Left lung (tissue), 10 donors: ENCODE measurements around the gene BCAT1. TPM values are rescaled to one million over a fixed set of nuclear protein-coding genes. Genes with fewer than 3 reads are reported as not detected.
"Not testable (repeated sequence)": the region's sequence is repeated elsewhere in the genome, so short reads cannot be mapped to it uniquely, and the experiment has no call there.

Experiments
- ATAC-seq: fragments of 200-7000 bp; cut with Tn5 transposase; one replicate; pipeline ENCODE4 v1.9.1; 2020; ENCODE audit warnings: moderate library complexity
- DNase-seq, 4 donors: peaks; one replicate each; pipeline ENCODE4 v3.0.0-alpha.2; 2013 to 2020
- H3K27ac ChIP-seq, 2 donors: fragments of 200-600 bp; sonication (generic) in 1 of 2; one replicate each; pipeline versions ENCODE4 v1.5.0 to v1.8.0; 2020 to 2021
- H3K27me3 ChIP-seq, 2 donors: fragments of 200-600 bp; sonication (generic) in 1 of 2; one replicate each; pipeline versions ENCODE4 v1.5.0 to v1.8.0; 2020 to 2021
- H3K36me3 ChIP-seq, 2 donors: fragments of 200-600 bp; sonication (generic) in 1 of 2; one replicate each; pipeline versions ENCODE4 v1.5.0 to v1.8.0; 2020 to 2021
- H3K4me1 ChIP-seq, 2 donors: fragments of 200-600 bp; one replicate each; pipeline ENCODE4 v1.8.0; 2021
- H3K4me3 ChIP-seq, 2 donors: fragments of 200-600 bp; sonication (generic) in 1 of 2; one replicate each; pipeline versions ENCODE4 v1.5.0 to v1.8.0; 2020 to 2021; ENCODE audit warnings: mild to moderate bottlenecking in 1 of 2
- H3K9me3 ChIP-seq, 2 donors: fragments of 200-600 bp; sonication (generic) in 1 of 2; one replicate each; pipeline versions ENCODE4 v1.5.0 to v1.8.0; 2020 to 2021
- intact Hi-C, 2 donors: fragments of 100-400 bp; cut with DNase I; formaldehyde crosslinking; loops; one replicate each; pipeline versions ENCODE4 v1.11.2 to v1.14.2; 2022
- polyA plus RNA-seq, 6 donors: library from polyadenylated mRNA; unstranded; fragments of 120-200 nt; gene quantifications; one replicate each; pipeline ENCODE4 v1.2.1, GENCODE V29; 2013; ENCODE audit not compliant: insufficient read length in 6 of 6
- total RNA-seq, 2 donors: library from RNA; stranded (reverse); fragmentation: NEBNext Ultra II Directional; extraction: Animal tissue kit (Norgen Biotek cat#: 25700); gene quantifications; one replicate each; pipeline ENCODE4 v1.2.1, GENCODE V29; 2021
- TF ChIP-seq, protein P1 (sequence below), 2 donors: fragments of 200-600 bp; sonication (generic) in 1 of 2; IDR thresholded peaks; one replicate each; pipeline versions ENCODE4 v1.5.0 to v1.8.0; 2021; ENCODE audit warnings: antibody characterized with exemption in 2 of 2
- donor health status: DM: no; HTN: yes; CAD: no.
- donor health status: DM: no; HTN: no; CAD: no.

Gene BCAT1
- total and polyA plus RNA-seq, 8 donors = 29.3 to 131 (median 39.5) TPM

GRCh38 chr12:24964342-24964741 is 15.4 kb upstream of the BCAT1 start:
- ATAC-seq = no peak
- Histone ChIP-seq H3K27ac (no peak overlapping the region), H3K9me3 (peaks cover 0 to 12% of the 10 kb centered on the region in 2 donors), H3K4me1 (no peaks in the 10 kb centered on the region), H3K36me3 (no peaks in the 10 kb centered on the region), H3K4me3 (no peak overlapping the region), H3K27me3 (no peaks in the 10 kb centered on the region)
- DNase-seq = no peak
- intact Hi-C loops = no loop called here
- TF ChIP-seq, protein P1, sequence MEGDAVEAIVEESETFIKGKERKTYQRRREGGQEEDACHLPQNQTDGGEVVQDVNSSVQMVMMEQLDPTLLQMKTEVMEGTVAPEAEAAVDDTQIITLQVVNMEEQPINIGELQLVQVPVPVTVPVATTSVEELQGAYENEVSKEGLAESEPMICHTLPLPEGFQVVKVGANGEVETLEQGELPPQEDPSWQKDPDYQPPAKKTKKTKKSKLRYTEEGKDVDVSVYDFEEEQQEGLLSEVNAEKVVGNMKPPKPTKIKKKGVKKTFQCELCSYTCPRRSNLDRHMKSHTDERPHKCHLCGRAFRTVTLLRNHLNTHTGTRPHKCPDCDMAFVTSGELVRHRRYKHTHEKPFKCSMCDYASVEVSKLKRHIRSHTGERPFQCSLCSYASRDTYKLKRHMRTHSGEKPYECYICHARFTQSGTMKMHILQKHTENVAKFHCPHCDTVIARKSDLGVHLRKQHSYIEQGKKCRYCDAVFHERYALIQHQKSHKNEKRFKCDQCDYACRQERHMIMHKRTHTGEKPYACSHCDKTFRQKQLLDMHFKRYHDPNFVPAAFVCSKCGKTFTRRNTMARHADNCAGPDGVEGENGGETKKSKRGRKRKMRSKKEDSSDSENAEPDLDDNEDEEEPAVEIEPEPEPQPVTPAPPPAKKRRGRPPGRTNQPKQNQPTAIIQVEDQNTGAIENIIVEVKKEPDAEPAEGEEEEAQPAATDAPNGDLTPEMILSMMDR (IDR thresholded peaks at IDR 0.05) = no peak

DNA sequence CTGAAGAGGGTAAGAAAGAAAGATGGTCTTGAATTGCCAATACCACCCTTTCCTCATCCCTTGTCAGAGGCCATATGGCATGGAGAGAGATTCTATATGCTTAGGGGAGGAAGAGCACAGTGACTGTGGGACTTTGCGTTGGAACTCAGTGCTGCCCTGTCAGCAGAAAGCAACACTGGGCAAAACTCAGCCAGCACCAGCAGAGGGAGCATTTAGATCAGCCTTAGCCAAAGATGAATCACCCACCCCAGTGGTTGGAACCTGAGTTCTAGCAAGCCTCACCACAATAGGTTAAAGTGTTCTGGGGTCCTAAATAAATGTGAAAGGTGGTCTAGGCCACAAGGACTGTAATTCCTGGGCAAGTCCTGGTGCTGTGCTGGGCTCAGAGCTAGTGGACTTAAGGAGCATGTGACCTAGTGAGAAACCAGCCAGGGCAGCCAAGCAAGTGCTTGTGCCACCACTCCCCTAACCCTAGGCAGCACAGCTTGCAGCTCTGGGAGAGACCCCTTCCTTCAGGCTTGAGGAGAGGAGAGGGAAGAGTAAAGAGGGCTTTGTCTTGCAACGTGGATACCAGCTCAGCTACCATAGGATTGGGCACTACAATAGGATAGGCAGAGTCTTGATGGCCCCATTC is 11.4 kb upstream of the BCAT1 start:
- DNase-seq (no peak), ATAC-seq (peak; percentile 86)
- no peak overlapping the region for H3K27ac ChIP-seq
- intact Hi-C loops = no loop called here
- H3K4me1 ChIP-seq = no peaks in the 10 kb centered on the region
- H3K4me3 ChIP-seq = no peak overlapping the region
- H3K36me3 ChIP-seq = no peaks in the 10 kb centered on the region
- TF ChIP-seq, protein P1 (IDR thresholded peaks at IDR 0.05) = peak; percentile 28 to 50
- no peaks in the 10 kb centered on the region for H3K27me3 ChIP-seq
- peaks cover 0 to 12% of the 10 kb centered on the region in 2 donors for H3K9me3 ChIP-seq

DNA sequence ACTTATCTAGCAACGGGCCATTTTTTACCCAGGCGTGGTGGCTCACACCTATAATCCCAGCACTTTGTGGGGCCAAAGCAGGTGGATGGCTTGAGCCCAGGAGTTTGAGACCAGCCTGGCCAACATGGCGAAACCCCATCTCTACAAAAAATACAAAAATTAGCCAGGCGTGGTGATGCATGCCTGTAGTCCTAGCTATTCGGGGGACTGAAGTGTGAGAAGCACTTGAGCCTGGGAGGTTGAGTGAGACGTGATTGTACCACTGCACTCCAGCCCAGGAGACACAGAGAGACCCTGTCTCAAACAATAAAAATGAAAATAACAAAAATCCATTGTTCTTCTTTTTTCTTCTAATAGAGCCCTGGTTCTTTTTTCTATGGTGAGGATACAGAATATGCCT is 7.5 kb upstream of the BCAT1 start:
- H3K4me3 ChIP-seq, H3K36me3 ChIP-seq, DNase-seq, H3K27ac ChIP-seq, H3K9me3 ChIP-seq, H3K27me3 ChIP-seq, ATAC-seq, H3K4me1 ChIP-seq, intact Hi-C loops: not testable (repeated sequence)

- Histone ChIP-seq H3K4me3 (no peak overlapping the region), H3K9me3 (no peaks in the 10 kb centered on the region), H3K27ac (no peak overlapping the region), H3K27me3 (no peaks in the 10 kb centered on the region), H3K36me3 (no peaks in the 10 kb centered on the region), H3K4me1 (no peaks in the 10 kb centered on the region)
- ATAC-seq = no peak
- intact Hi-C loops = no loop called here
- DNase-seq = no peak
- TF ChIP-seq, protein P1 (IDR thresholded peaks at IDR 0.05) = no peak
These were observed 7.0 kb upstream of the BCAT1 start for GRCh38 chr12:24955853-24956252.

GRCh38 chr12:24955389-24955788 is 6.5 kb upstream of the BCAT1 start:
- TF ChIP-seq, protein P1 (IDR thresholded peaks at IDR 0.05) = no peak
- DNase-seq (no peak), ATAC-seq (no peak)
- Histone ChIP-seq H3K4me1 (no peaks in the 10 kb centered on the region), H3K27ac (no peak overlapping the region), H3K4me3 (no peak overlapping the region), H3K36me3 (no peaks in the 10 kb centered on the region), H3K27me3 (no peaks in the 10 kb centered on the region), H3K9me3 (no peaks in the 10 kb centered on the region)
- intact Hi-C loops = no loop called here

GRCh38 chr12:24954261-24954660 is 5.4 kb upstream of the BCAT1 start:
- H3K9me3 ChIP-seq = no peaks in the 10 kb centered on the region
- TF ChIP-seq, protein P1 (IDR thresholded peaks at IDR 0.05) = no peak
- no peak for DNase-seq
- H3K36me3 ChIP-seq = no peaks in the 10 kb centered on the region
- no peak for ATAC-seq
- peaks cover 0 to 3% of the 10 kb centered on the region in 2 donors for H3K4me1 ChIP-seq
- intact Hi-C loops = no loop called here
- H3K27ac ChIP-seq = no peak overlapping the region
- H3K4me3 ChIP-seq = no peak overlapping the region
- peaks cover 0 to 6% of the 10 kb centered on the region in 2 donors for H3K27me3 ChIP-seq
